Measurements from ENCODE around the gene MAP3K4.

MAP3K4 gene

GRCh38 chr6:161139766-161140553, 148.4 kb downstream of the MAP3K4 start:
- no peak for TF ChIP-seq CTCF (IDR thresholded peaks at IDR 0.05; ENCODE audit: low read depth, low read length, missing control alignments)
- H3K4me3 ChIP-seq (ENCODE audit: low read depth, low read length): no peak overlapping the region
- in situ Hi-C loops (cut with HindIII; ENCODE audit: low sequenced_read_pairs): loop anchor here (10.0 kb wide), 1 partner anchor 95 kb away; no protein-coding TSS in a partner anchor
- no peak for DNase-seq (ENCODE audit: low read depth)

- no peak for DNase-seq (ENCODE audit: low read depth)
- in situ Hi-C loops (cut with HindIII; ENCODE audit: low sequenced_read_pairs): loop anchor here (10.0 kb wide), 1 partner anchor 96 kb away; no protein-coding TSS in a partner anchor
- H3K4me3 ChIP-seq (ENCODE audit: low read depth, low read length): no peak overlapping the region
- TF ChIP-seq CTCF (IDR thresholded peaks at IDR 0.05; ENCODE audit: low read depth, low read length, missing control alignments): no peak
Measured at GRCh38 chr6:161140554-161140875, 148.9 kb downstream of the MAP3K4 start.

DNA sequence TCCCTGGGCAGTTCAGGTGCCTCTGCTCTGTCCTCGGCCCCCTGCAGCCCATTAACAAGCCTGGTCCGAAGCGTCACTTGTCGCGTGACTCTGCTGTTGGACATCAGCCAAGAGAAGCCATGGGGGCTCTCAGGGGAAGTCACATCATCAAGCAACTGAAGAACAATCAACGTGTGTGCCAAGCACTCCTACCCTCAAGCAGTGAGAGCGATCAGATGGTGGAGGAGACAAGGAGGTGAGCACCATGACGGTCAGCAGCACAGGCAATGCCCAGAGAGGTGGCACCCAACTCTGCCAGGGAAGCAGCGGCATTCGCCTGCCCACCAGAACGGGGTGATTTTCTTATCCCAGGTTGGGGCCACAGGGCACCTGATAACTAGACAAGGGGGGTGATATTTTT, 149.6 kb downstream of the MAP3K4 start:
- no peak for DNase-seq (ENCODE audit: low read depth)
- H3K4me3 ChIP-seq (ENCODE audit: low read depth, low read length): no peak overlapping the region
- TF ChIP-seq CTCF (IDR thresholded peaks at IDR 0.05; ENCODE audit: low read depth, low read length, missing control alignments): no peak
- in situ Hi-C loops (cut with HindIII; ENCODE audit: low sequenced_read_pairs): loop anchor here (10.0 kb wide), 1 partner anchor 96 kb away; no protein-coding TSS in a partner anchor

- no peak for TF ChIP-seq CTCF (IDR thresholded peaks at IDR 0.05; ENCODE audit: low read depth, low read length, missing control alignments)
- DNase-seq (ENCODE audit: low read depth): no peak
- in situ Hi-C loops (cut with HindIII; ENCODE audit: low sequenced_read_pairs): loop anchor here (10.0 kb wide), 1 partner anchor 98 kb away; no protein-coding TSS in a partner anchor
- no peak overlapping the region for H3K4me3 ChIP-seq (ENCODE audit: low read depth, low read length)
Measured at GRCh38 chr6:161142957-161143296, 151.4 kb downstream of the MAP3K4 start.

DNA sequence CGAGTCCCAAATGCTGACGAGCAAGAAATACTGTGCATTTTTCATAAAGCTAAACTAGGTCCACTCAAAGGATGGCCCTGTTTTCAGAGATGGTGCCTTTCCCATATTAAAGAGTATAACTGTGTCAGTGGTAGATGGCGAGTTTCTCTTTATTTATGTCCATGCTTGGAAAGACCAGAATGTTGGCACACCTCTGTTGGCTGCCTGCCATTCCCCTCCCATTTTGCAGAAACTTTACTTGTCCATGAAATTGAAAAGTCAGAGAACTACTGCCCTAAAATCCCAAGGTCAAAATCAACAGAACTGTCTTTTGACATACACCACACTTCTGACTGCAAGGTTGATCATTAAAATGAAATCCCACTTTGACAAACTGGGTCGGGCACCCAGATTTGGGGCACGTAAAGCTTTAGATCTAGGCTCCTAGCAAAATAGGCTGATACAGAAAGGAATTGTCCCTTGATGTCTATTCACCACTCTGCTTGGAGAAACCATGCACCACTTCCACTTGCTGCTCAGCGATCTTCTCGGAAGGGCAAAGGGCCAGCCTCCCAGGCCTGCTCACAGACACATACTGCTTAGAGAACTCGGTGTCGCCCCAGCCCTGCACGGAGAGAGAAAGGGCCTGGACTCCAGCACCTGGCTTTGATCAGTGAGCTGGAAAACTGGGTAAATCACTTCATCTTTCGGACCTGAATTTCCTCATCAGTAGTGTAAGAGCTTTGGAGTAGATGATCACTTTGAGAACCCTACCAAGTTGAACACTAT, 152.3 kb downstream of the MAP3K4 start:
- no peak for TF ChIP-seq CTCF (IDR thresholded peaks at IDR 0.05; ENCODE audit: low read depth, low read length, missing control alignments)
- in situ Hi-C loops (cut with HindIII; ENCODE audit: low sequenced_read_pairs): loop anchor here (10.0 kb wide), 1 partner anchor 99 kb away; no protein-coding TSS in a partner anchor
- DNase-seq (ENCODE audit: low read depth): no peak
- H3K4me3 ChIP-seq (ENCODE audit: low read depth, low read length): no peak overlapping the region

DNA sequence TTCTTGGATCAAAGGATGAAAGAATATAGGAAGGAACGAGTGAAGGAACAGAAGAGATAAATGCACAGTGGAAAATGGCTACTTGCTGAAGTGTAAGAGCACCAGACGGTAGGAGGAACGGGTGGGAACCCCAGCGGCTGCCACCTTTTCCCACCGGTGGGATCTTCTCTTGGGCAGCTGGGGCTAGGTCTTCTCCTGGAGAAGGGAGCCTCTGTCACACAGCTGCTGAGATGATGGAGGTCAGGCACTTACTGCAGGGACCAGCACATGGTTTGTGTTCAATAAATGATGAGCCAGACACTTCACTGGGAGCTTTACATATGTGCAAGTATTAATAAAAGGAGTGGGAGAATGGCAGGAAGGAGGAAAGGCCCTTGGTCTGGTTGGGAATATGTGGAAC, 158.6 kb downstream of the MAP3K4 start:
- in situ Hi-C loops (cut with HindIII; ENCODE audit: low sequenced_read_pairs): no loop called here
- no peak overlapping the region for H3K4me3 ChIP-seq (ENCODE audit: low read depth, low read length)
- DNase-seq (ENCODE audit: low read depth): no peak
- no peak for TF ChIP-seq CTCF (IDR thresholded peaks at IDR 0.05; ENCODE audit: low read depth, low read length, missing control alignments)

All from astrocyte of the cerebellum (primary cell).